22Rv1 (cell line): ENCODE results near the gene UBE2D3.

Source experiments
- CTCF ChIP-seq: fragments of 450-650 bp; IDR thresholded peaks from 2 replicates; pipeline ENCODE4 v1.5.1; 2017; ENCODE audit warnings: mild to moderate bottlenecking
- ZFX ChIP-seq: fragments of 450-650 bp; IDR thresholded peaks from 2 replicates; pipeline ENCODE4 v1.6.1; 2017; ENCODE audit warnings: antibody characterized with exemption, borderline replicate concordance

- TF ChIP-seq CTCF (no peak), ZFX (no peak)
Measured at GRCh38 chr4:102824398-102824797, 3.0 kb downstream of the UBE2D3 start.
